HG03060 (cell line): ENCODE data around the gene ADSS1.

Experiments used
- ATAC-seq: cut with Tn5 transposase; IDR thresholded peaks from one replicate; pipeline ENCODE4 v1.9.1; 2021; ENCODE audit warnings: low read depth, moderate number of reproducible peaks; ENCODE audit not compliant: unreplicated experiment

The ADSS1 gene

GRCh38 chr14:104697892-104698583 lies 26.0 kb upstream of the ADSS1 start:
- ATAC-seq = no peak

GRCh38 chr14:104698688-104699425 lies 25.2 kb upstream of the ADSS1 start:
- ATAC-seq = no peak

- no peak for ATAC-seq
Observed at GRCh38 chr14:104699426-104699748, 24.6 kb upstream of the ADSS1 start.

GRCh38 chr14:104700225-104700651 lies 23.8 kb upstream of the ADSS1 start:
- ATAC-seq = no peak

- ATAC-seq = no peak
Observed at GRCh38 chr14:104700747-104701217, 23.2 kb upstream of the ADSS1 start.

- ATAC-seq = no peak
Observed at GRCh38 chr14:104701383-104702076, 22.5 kb upstream of the ADSS1 start.

- no peak for ATAC-seq
Observed at GRCh38 chr14:104702106-104702505, 21.9 kb upstream of the ADSS1 start.

GRCh38 chr14:104702673-104703072 lies 21.4 kb upstream of the ADSS1 start:
- no peak for ATAC-seq

- ATAC-seq = no peak
Observed at GRCh38 chr14:104703269-104703668, 20.8 kb upstream of the ADSS1 start.

- no peak for ATAC-seq
Observed at GRCh38 chr14:104704252-104704651, 19.8 kb upstream of the ADSS1 start.

- no peak for ATAC-seq
Observed at GRCh38 chr14:104705340-104706047, 18.5 kb upstream of the ADSS1 start.

GRCh38 chr14:104706733-104707607 lies 17.1 kb upstream of the ADSS1 start:
- no peak for ATAC-seq

GRCh38 chr14:104707608-104708595 lies 16.1 kb upstream of the ADSS1 start:
- ATAC-seq = no peak

GRCh38 chr14:104708606-104709268 lies 15.3 kb upstream of the ADSS1 start:
- ATAC-seq = no peak

GRCh38 chr14:104709387-104710039 lies 14.5 kb upstream of the ADSS1 start:
- ATAC-seq = no peak

- ATAC-seq = no peak
Observed at GRCh38 chr14:104710071-104710735, 13.8 kb upstream of the ADSS1 start.
